ENCODE results near the gene GPC4.

DNA sequence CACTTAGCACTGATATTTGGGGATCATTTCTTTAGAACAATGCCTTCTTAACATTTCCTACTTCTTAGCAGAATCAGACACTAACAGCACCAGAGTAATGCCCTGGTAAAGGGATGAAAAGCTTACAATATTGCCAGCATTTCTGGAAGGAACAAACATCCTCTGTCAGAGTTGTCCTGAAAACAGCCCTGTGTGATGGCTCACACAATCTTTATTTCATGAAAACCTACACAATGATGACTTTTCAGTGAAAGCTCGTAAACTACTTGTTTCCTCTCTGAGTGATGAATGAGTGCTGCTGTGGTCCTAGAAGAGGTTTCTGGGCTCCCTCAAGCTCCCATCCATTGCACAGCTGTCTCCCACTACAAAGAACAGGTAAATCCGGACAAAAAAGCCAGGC, 52.8 kb downstream of the GPC4 start:
- TF ChIP-seq CHD1 (IDR thresholded peaks at IDR 0.05; ENCODE audit: low read depth, low read length) (no peak), CHD2 (IDR thresholded peaks at IDR 0.05; ENCODE audit: borderline replicate concordance, low read depth, low read length) (no peak), ZNF274 (IDR thresholded peaks at IDR 0.05; ENCODE audit: insufficient read depth, insufficient read length) (no peak)
